Astrocyte (in vitro differentiated cells and primary cell): ENCODE measurements around the gene CPA2. TPM values are rescaled to one million over a fixed set of nuclear protein-coding genes. Genes with fewer than 3 reads are reported as not detected.
A peak's percentile ranks its signal among the peaks of the same experiment; 100 is the strongest.

Experiments
- DNase-seq: peaks from one replicate; pipeline ENCODE4 v3.0.0-alpha.2; 2010; ENCODE audit warnings: low read depth
- FAIRE-seq: peaks from 2 replicates; lab custom pipeline; 2011; peaks lifted over from hg19 to GRCh38; lab: Jason Lieb, UNC
- H2AFZ ChIP-seq: 2 replicates; pipeline ENCODE4 v1.6.0; 2012; ENCODE audit warnings: low read depth, low read length, inconsistent platforms
- H3K27ac ChIP-seq: 2 replicates; pipeline ENCODE4 v1.5.1; 2011; ENCODE audit warnings: low read depth, low read length, inconsistent platforms
- H3K27me3 ChIP-seq: 2 replicates; pipeline ENCODE4 v1.6.0; 2011; ENCODE audit warnings: low read length, inconsistent platforms; ENCODE audit not compliant: insufficient read depth
- H3K36me3 ChIP-seq: 2 replicates; pipeline ENCODE4 v1.5.1; 2011; ENCODE audit warnings: low read length, inconsistent platforms; ENCODE audit not compliant: insufficient read depth
- H3K4me1 ChIP-seq: 2 replicates; pipeline ENCODE4 v1.5.1; 2011; ENCODE audit warnings: low read length, inconsistent platforms; ENCODE audit not compliant: insufficient read depth
- H3K4me2 ChIP-seq: 2 replicates; pipeline ENCODE4 v1.6.0; 2012; ENCODE audit warnings: low read length, inconsistent platforms
- H3K4me3 ChIP-seq: 2 replicates; pipeline ENCODE4 v1.5.1; 2011; ENCODE audit warnings: low read depth, mild to moderate bottlenecking, low read length, inconsistent platforms; ENCODE audit not compliant: insufficient read depth
- H3K79me2 ChIP-seq: 2 replicates; pipeline ENCODE4 v1.6.0; 2012; ENCODE audit warnings: mild to moderate bottlenecking, low read length, inconsistent platforms; ENCODE audit not compliant: insufficient read depth
- H3K9ac ChIP-seq: 2 replicates; pipeline ENCODE4 v1.6.0; 2012; ENCODE audit warnings: mild to moderate bottlenecking, low read length, inconsistent platforms
- H3K9me3 ChIP-seq: 2 replicates; pipeline ENCODE4 v1.5.1; 2012; ENCODE audit warnings: low read depth, mild to moderate bottlenecking, low read length, inconsistent platforms; ENCODE audit not compliant: insufficient read depth
- H4K20me1 ChIP-seq: 2 replicates; pipeline ENCODE4 v1.6.0; 2012; ENCODE audit warnings: low read length, inconsistent platforms; ENCODE audit not compliant: insufficient read depth
- H3K27ac Mint-ChIP-seq: one replicate; pipeline ENCODE4 v1.8.0; 2021; ENCODE audit warnings: mild to moderate bottlenecking, mixed read lengths; ENCODE audit not compliant: unreplicated experiment
- H3K27me3 Mint-ChIP-seq: one replicate; pipeline ENCODE4 v1.8.0; 2021; ENCODE audit warnings: low read depth, mixed read lengths; ENCODE audit not compliant: unreplicated experiment
- H3K36me3 Mint-ChIP-seq: one replicate; pipeline ENCODE4 v1.8.0; 2021; ENCODE audit warnings: low read depth, mixed read lengths; ENCODE audit not compliant: unreplicated experiment
- H3K4me1 Mint-ChIP-seq: one replicate; pipeline ENCODE4 v1.8.0; 2021; ENCODE audit warnings: low read depth, mixed read lengths; ENCODE audit not compliant: unreplicated experiment
- H3K4me3 Mint-ChIP-seq: one replicate; pipeline ENCODE4 v1.8.0; 2021; ENCODE audit warnings: mild to moderate bottlenecking, moderate library complexity, mixed read lengths; ENCODE audit not compliant: unreplicated experiment
- H3K9me3 Mint-ChIP-seq: one replicate; pipeline ENCODE4 v1.8.0; 2021; ENCODE audit warnings: mild to moderate bottlenecking, mixed read lengths; ENCODE audit not compliant: unreplicated experiment
- CTCF ChIP-seq: IDR thresholded peaks from 2 replicates; pipeline ENCODE4 v1.5.1; 2011; ENCODE audit warnings: low read depth, mild to moderate bottlenecking, inconsistent platforms, low read length, moderate library complexity; ENCODE audit not compliant: insufficient read depth
- EZH2 ChIP-seq: IDR thresholded peaks from 2 replicates; pipeline ENCODE4 v1.6.1; 2012; ENCODE audit warnings: mild to moderate bottlenecking, low read length, inconsistent platforms; ENCODE audit not compliant: insufficient read depth
- total RNA-seq: library from RNA; stranded (reverse); gene quantifications from 2 replicates; pipeline ENCODE4 v1.2.1, GENCODE V29; 2021

Gene CPA2
- total RNA-seq, 1 donor from 2014 or later: not detected

GRCh38 chr7:130322615-130323014 lies 56.0 kb downstream of the CPA2 start:
- FAIRE-seq: no peak
- Mint-ChIP-seq H3K4me3 (no peak overlapping the region), H3K27me3 (peaks cover 3% of the 10 kb centered on the region), H3K36me3 (peaks cover 17% of the 10 kb centered on the region), H3K4me1 (peaks cover 5% of the 10 kb centered on the region), H3K27ac (no peak overlapping the region), H3K9me3 (peaks cover 4% of the 10 kb centered on the region)
- H3K4me1 ChIP-seq: no peaks in the 10 kb centered on the region
- no peaks in the 10 kb centered on the region for H4K20me1 ChIP-seq
- TF ChIP-seq EZH2: no peak
- no peak for TF ChIP-seq CTCF
- H3K27me3 ChIP-seq: no peaks in the 10 kb centered on the region
- peaks cover 34% of the 10 kb centered on the region for H3K36me3 ChIP-seq
- H3K4me2 ChIP-seq: no peak overlapping the region
- H3K27ac ChIP-seq: no peak overlapping the region
- no peak overlapping the region for H3K4me3 ChIP-seq
- no peak overlapping the region for H2AFZ ChIP-seq
- no peak for DNase-seq
- no peak overlapping the region for H3K9ac ChIP-seq
- no peaks in the 10 kb centered on the region for H3K9me3 ChIP-seq
- no peaks in the 10 kb centered on the region for H3K79me2 ChIP-seq

- H3K9me3 Mint-ChIP-seq: peaks cover 2% of the 10 kb centered on the region
- no peak overlapping the region for H3K4me2 ChIP-seq
- H3K9ac ChIP-seq: no peak overlapping the region
- H3K4me3 ChIP-seq: no peak overlapping the region
- peaks cover 5% of the 10 kb centered on the region for H3K4me1 Mint-ChIP-seq
- no peaks in the 10 kb centered on the region for H3K9me3 ChIP-seq
- H2AFZ ChIP-seq: no peak overlapping the region
- DNase-seq (peak; percentile 20), FAIRE-seq (no peak)
- no peak overlapping the region for H3K27ac Mint-ChIP-seq
- H3K36me3 ChIP-seq: peaks cover 20% of the 10 kb centered on the region
- no peak for TF ChIP-seq EZH2
- TF ChIP-seq CTCF: no peak
- no peaks in the 10 kb centered on the region for H3K4me1 ChIP-seq
- H3K4me3 Mint-ChIP-seq: no peak overlapping the region
- H3K79me2 ChIP-seq: no peaks in the 10 kb centered on the region
- H3K27ac ChIP-seq: no peak overlapping the region
- peaks cover 3% of the 10 kb centered on the region for H3K27me3 Mint-ChIP-seq
- no peaks in the 10 kb centered on the region for H3K27me3 ChIP-seq
- H3K36me3 Mint-ChIP-seq: peaks cover 12% of the 10 kb centered on the region
- no peaks in the 10 kb centered on the region for H4K20me1 ChIP-seq
Measured at GRCh38 chr7:130324306-130324943, 57.8 kb downstream of the CPA2 start.

- Mint-ChIP-seq H3K4me1 (no peaks in the 10 kb centered on the region), H3K36me3 (no peaks in the 10 kb centered on the region)
- no peak for FAIRE-seq
Measured at GRCh38 chr7:130329681-130330080, 63.0 kb downstream of the CPA2 start.

More at GRCh38 chr7:130329681-130330080, 63.0 kb downstream of the CPA2 start:
- Histone ChIP-seq H3K79me2 (no peaks in the 10 kb centered on the region), H2AFZ (no peak overlapping the region), H3K9me3 (no peaks in the 10 kb centered on the region), H3K9ac (no peak overlapping the region), H4K20me1 (no peaks in the 10 kb centered on the region), H3K4me3 (no peak overlapping the region), H3K27me3 (no peaks in the 10 kb centered on the region), H3K27ac (no peak overlapping the region), H3K36me3 (no peaks in the 10 kb centered on the region), H3K4me2 (no peak overlapping the region), H3K4me1 (no peaks in the 10 kb centered on the region)
- no peak for DNase-seq
- Mint-ChIP-seq H3K27ac (no peak overlapping the region), H3K4me3 (no peak overlapping the region), H3K9me3 (no peaks in the 10 kb centered on the region), H3K27me3 (peaks cover 2% of the 10 kb centered on the region)
- no peak for TF ChIP-seq CTCF
- TF ChIP-seq EZH2: no peak
